HFF-Myc (cell line): ENCODE measurements around the gene PI4K2A.
A peak's percentile ranks its signal among the peaks of the same experiment; 100 is the strongest.

Experiments
- DNase-seq: peaks from one replicate; pipeline ENCODE4 v3.0.0-alpha.2; 2011; ENCODE audit warnings: low read depth; ENCODE audit errors: extremely low read depth
- H3K4me3 ChIP-seq: replicated peaks from 2 replicates; pipeline ENCODE4 v1.5.1; 2011; ENCODE audit warnings: low read depth, mild to moderate bottlenecking, control low read depth, low read length
- CTCF ChIP-seq: IDR thresholded peaks from 2 replicates; pipeline ENCODE4 v1.5.1; 2012; ENCODE audit warnings: mild to moderate bottlenecking, low read depth, low read length, control low read depth; ENCODE audit errors: missing control alignments

The PI4K2A gene

GRCh38 chr10:97713826-97714400 is 73.4 kb downstream of the PI4K2A start:
- peak overlapping the region; percentile 79 for H3K4me3 ChIP-seq
- DNase-seq: no peak
- TF ChIP-seq CTCF: no peak

GRCh38 chr10:97714401-97715258 is 74.2 kb downstream of the PI4K2A start:
- DNase-seq: no peak
- peak overlapping the region; percentile 79 for H3K4me3 ChIP-seq
- TF ChIP-seq CTCF: no peak

GRCh38 chr10:97715259-97715874 is 74.9 kb downstream of the PI4K2A start:
- DNase-seq: no peak
- peak overlapping the region; percentile 79 for H3K4me3 ChIP-seq
- no peak for TF ChIP-seq CTCF

GRCh38 chr10:97717627-97718026 is 77.2 kb downstream of the PI4K2A start:
- no peak for TF ChIP-seq CTCF

GRCh38 chr10:97718178-97718577 is 77.7 kb downstream of the PI4K2A start:
- no peak overlapping the region for H3K4me3 ChIP-seq
- DNase-seq: no peak
- TF ChIP-seq CTCF: no peak

More at GRCh38 chr10:97717627-97718026, 77.2 kb downstream of the PI4K2A start:
- H3K4me3 ChIP-seq: no peak overlapping the region
- no peak for DNase-seq

- no peak overlapping the region for H3K4me3 ChIP-seq
- TF ChIP-seq CTCF: no peak
- no peak for DNase-seq
These were observed 78.2 kb downstream of the PI4K2A start for GRCh38 chr10:97718659-97719142.
